Neural cell (in vitro differentiated cells): ENCODE data around the gene TMBIM4. TPM values are rescaled to one million over a fixed set of nuclear protein-coding genes. Genes with fewer than 3 reads are reported as not detected.

Source experiments
- H2AFZ ChIP-seq: fragments of 200-600, 300-800 bp; sonication (generic), shearing (Covaris generic); 2 replicates; pipeline ENCODE4 v1.6.0; 2014; ENCODE audit warnings: low read depth, mild to moderate bottlenecking, antibody characterized with exemption, low read length, moderate library complexity
- H3F3A ChIP-seq: fragments of 200-600 bp; shearing (Covaris generic); 2 replicates; pipeline ENCODE4 v1.6.1; 2016; ENCODE audit warnings: mild to moderate bottlenecking, moderate library complexity, mixed read lengths, antibody characterized with exemption, low read length; ENCODE audit not compliant: insufficient read depth, poor library complexity, severe bottlenecking
- H3K27ac ChIP-seq: fragments of 200-600, 300-800 bp; sonication (generic), shearing (Covaris generic); 2 replicates; pipeline ENCODE4 v1.5.1; 2014; ENCODE audit warnings: mild to moderate bottlenecking, low read length, moderate library complexity
- H3K27me3 ChIP-seq: fragments of 300-800, 200-600 bp; sonication (generic), shearing (Covaris generic); 2 replicates; pipeline ENCODE4 v1.6.0; 2014; ENCODE audit warnings: mild to moderate bottlenecking, low read depth, low read length, moderate library complexity; ENCODE audit not compliant: insufficient read depth
- H3K36me3 ChIP-seq: fragments of 300-800, 200-600 bp; sonication (generic), shearing (Covaris generic); 2 replicates; pipeline ENCODE4 v1.5.1; 2014; ENCODE audit warnings: mild to moderate bottlenecking, antibody characterized with exemption, low read length, moderate library complexity; ENCODE audit not compliant: insufficient read depth
- H3K4me2 ChIP-seq: fragments of 300-800, 200-600 bp; sonication (generic), shearing (Covaris generic); 2 replicates; pipeline ENCODE4 v1.6.0; 2014; ENCODE audit warnings: mild to moderate bottlenecking, low read length
- H3K4me3 ChIP-seq: fragments of 300-800, 200-600 bp; sonication (generic), shearing (Covaris generic); 2 replicates; pipeline ENCODE4 v1.5.1; 2014; ENCODE audit warnings: mild to moderate bottlenecking, low read length, moderate library complexity
- H3K79me2 ChIP-seq: fragments of 200-600 bp; shearing (Covaris generic); replicated peaks from 2 replicates; pipeline ENCODE4 v1.6.0; 2014; ENCODE audit warnings: mild to moderate bottlenecking, low read length, moderate library complexity; ENCODE audit not compliant: insufficient read depth
- H3K9ac ChIP-seq: fragments of 300-800, 200-600 bp; sonication (generic), shearing (Covaris generic); 2 replicates; pipeline ENCODE4 v1.6.1; 2016; ENCODE audit warnings: mild to moderate bottlenecking, low read length, mixed read lengths
- H3K9me2 ChIP-seq: fragments of 200-600 bp; shearing (Covaris generic); 2 replicates; pipeline ENCODE4 v1.6.1; 2016; ENCODE audit warnings: mild to moderate bottlenecking, low read length, mixed read lengths; ENCODE audit not compliant: insufficient read depth
- H3K9me3 ChIP-seq: fragments of 200-600, 300-800 bp; sonication (generic), shearing (Covaris generic); 2 replicates; pipeline ENCODE4 v1.6.1; 2016; ENCODE audit warnings: mild to moderate bottlenecking, mixed run types, low read length, moderate library complexity, mixed read lengths
- H4K20me1 ChIP-seq: fragments of 200-600 bp; shearing (Covaris generic); 2 replicates; pipeline ENCODE4 v1.6.1; 2016; ENCODE audit warnings: mild to moderate bottlenecking, mixed run types; ENCODE audit not compliant: insufficient read depth
- EP300 ChIP-seq: fragments of 450-650 bp; conservative IDR thresholded peaks from 2 replicates; pipeline ENCODE4 v1.6.1; 2014; ENCODE audit warnings: antibody characterized with exemption, mild to moderate bottlenecking, moderate library complexity; ENCODE audit not compliant: poor library complexity, severe bottlenecking
- EZH2 ChIP-seq: fragments of 200-600, 300-800 bp; shearing (Covaris generic), sonication (generic); IDR thresholded peaks from 2 replicates; pipeline ENCODE4 v1.6.1; 2014; ENCODE audit warnings: antibody characterized with exemption, low read length, borderline replicate concordance, mild to moderate bottlenecking; ENCODE audit not compliant: insufficient read depth, poor library complexity, severe bottlenecking
- MXI1 ChIP-seq: fragments of 450-650 bp; conservative IDR thresholded peaks from 2 replicates; pipeline ENCODE4 v1.6.1; 2014; ENCODE audit warnings: antibody characterized with exemption, mild to moderate bottlenecking; ENCODE audit not compliant: poor library complexity, severe bottlenecking
- POLR2AphosphoS5 ChIP-seq: IDR thresholded peaks from 2 replicates; pipeline ENCODE4 v1.6.1; 2012
- RAD21 ChIP-seq: fragments of 450-650 bp; conservative IDR thresholded peaks from 2 replicates; pipeline ENCODE4 v1.6.1; 2014; ENCODE audit warnings: antibody characterized with exemption, mild to moderate bottlenecking, moderate library complexity
- SMC3 ChIP-seq: fragments of 450-650 bp; conservative IDR thresholded peaks from 2 replicates; pipeline ENCODE4 v1.6.1; 2014; ENCODE audit warnings: antibody characterized with exemption, mild to moderate bottlenecking, moderate library complexity; ENCODE audit not compliant: poor library complexity
- TAF1 ChIP-seq: IDR thresholded peaks from 2 replicates; pipeline ENCODE4 v1.6.1; 2012; ENCODE audit warnings: low read depth
- polyA plus RNA-seq: library from polyadenylated mRNA; depleted of rRNA; stranded (reverse); fragments of >200 nt; gene quantifications from 2 replicates; pipeline ENCODE4 v1.2.3, GENCODE V29; 2014
- TF ChIP-seq, protein P1 (sequence below): IDR thresholded peaks from 2 replicates; pipeline ENCODE4 v1.6.1; 2012; ENCODE audit warnings: borderline replicate concordance
- TF ChIP-seq, protein P2 (sequence below): fragments of 450-650 bp; IDR thresholded peaks from 2 replicates; pipeline ENCODE4 v1.5.1; 2014; ENCODE audit warnings: antibody characterized with exemption, mild to moderate bottlenecking, moderate library complexity; ENCODE audit not compliant: poor library complexity, severe bottlenecking

Gene TMBIM4
- polyA plus RNA-seq, 1 donor from 2014 or later: 24.5 TPM

DNA sequence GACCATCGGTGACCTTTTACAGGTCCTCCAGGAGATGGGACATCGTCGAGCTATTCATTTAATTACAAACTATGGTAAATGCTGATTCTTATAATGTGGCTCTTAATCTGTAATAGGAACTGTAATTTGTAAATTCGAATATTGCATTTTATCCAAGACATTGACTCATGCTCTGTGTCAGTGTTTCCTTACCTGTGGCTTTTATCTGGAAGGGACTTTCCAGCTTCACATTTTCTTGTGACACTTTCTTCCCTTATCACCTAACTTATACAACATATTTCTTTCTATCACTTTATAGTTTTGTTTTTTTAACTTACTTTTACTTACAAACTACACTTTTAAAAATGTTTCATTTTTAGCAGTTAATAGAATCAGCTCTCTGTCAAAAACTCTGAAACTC is 34.0 kb upstream of the TMBIM4 start:
- Histone ChIP-seq H3K9me3 (no peaks in the 10 kb centered on the region), H2AFZ (no peak overlapping the region), H3K27me3 (no peaks in the 10 kb centered on the region), H3K9ac (no peak overlapping the region), H3K9me2 (no peaks in the 10 kb centered on the region), H3K27ac (no peak overlapping the region), H4K20me1 (no peaks in the 10 kb centered on the region), H3K79me2 (no peaks in the 10 kb centered on the region), H3F3A (no peaks in the 10 kb centered on the region), H3K4me2 (no peak overlapping the region), H3K4me3 (no peak overlapping the region), H3K36me3 (no peaks in the 10 kb centered on the region)
- TF ChIP-seq POLR2AphosphoS5 (no peak), RAD21 (no peak), SMC3 (no peak), EP300 (no peak), EZH2 (no peak), MXI1 (no peak), TAF1 (no peak)
- TF ChIP-seq, protein P1, sequence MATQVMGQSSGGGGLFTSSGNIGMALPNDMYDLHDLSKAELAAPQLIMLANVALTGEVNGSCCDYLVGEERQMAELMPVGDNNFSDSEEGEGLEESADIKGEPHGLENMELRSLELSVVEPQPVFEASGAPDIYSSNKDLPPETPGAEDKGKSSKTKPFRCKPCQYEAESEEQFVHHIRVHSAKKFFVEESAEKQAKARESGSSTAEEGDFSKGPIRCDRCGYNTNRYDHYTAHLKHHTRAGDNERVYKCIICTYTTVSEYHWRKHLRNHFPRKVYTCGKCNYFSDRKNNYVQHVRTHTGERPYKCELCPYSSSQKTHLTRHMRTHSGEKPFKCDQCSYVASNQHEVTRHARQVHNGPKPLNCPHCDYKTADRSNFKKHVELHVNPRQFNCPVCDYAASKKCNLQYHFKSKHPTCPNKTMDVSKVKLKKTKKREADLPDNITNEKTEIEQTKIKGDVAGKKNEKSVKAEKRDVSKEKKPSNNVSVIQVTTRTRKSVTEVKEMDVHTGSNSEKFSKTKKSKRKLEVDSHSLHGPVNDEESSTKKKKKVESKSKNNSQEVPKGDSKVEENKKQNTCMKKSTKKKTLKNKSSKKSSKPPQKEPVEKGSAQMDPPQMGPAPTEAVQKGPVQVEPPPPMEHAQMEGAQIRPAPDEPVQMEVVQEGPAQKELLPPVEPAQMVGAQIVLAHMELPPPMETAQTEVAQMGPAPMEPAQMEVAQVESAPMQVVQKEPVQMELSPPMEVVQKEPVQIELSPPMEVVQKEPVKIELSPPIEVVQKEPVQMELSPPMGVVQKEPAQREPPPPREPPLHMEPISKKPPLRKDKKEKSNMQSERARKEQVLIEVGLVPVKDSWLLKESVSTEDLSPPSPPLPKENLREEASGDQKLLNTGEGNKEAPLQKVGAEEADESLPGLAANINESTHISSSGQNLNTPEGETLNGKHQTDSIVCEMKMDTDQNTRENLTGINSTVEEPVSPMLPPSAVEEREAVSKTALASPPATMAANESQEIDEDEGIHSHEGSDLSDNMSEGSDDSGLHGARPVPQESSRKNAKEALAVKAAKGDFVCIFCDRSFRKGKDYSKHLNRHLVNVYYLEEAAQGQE: no peak
- TF ChIP-seq, protein P2, sequence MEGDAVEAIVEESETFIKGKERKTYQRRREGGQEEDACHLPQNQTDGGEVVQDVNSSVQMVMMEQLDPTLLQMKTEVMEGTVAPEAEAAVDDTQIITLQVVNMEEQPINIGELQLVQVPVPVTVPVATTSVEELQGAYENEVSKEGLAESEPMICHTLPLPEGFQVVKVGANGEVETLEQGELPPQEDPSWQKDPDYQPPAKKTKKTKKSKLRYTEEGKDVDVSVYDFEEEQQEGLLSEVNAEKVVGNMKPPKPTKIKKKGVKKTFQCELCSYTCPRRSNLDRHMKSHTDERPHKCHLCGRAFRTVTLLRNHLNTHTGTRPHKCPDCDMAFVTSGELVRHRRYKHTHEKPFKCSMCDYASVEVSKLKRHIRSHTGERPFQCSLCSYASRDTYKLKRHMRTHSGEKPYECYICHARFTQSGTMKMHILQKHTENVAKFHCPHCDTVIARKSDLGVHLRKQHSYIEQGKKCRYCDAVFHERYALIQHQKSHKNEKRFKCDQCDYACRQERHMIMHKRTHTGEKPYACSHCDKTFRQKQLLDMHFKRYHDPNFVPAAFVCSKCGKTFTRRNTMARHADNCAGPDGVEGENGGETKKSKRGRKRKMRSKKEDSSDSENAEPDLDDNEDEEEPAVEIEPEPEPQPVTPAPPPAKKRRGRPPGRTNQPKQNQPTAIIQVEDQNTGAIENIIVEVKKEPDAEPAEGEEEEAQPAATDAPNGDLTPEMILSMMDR: no peak

DNA sequence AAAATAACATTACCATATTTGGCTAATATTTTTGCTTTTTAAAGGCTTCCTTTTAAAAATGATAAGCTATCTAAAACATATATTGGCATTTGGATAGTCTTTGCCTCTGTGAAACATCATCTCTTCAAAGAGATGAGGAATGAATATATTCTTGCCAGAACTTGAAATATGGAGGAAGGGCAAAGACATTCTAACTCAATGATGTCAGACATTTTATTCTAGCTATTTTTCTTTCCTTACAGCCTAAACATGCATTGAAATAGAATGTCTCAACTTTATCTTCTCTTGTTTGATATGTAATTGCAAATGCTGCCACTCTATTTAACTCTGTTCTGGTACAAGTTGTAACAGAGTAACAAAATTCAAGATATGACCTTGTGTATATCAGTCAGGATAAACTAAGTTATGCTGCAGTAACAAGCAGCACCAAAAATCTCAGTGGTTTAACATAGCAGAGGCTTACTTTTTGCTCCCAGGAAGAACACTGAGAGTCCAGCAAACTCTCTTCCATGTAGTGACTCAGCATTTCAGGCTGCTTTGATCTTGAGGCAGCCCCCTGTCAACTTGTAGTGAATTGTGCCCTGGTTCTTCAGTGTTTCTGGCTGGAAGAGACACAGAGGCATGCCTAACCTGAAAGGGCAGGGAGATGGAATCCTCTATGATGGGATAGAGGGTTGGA is 30.2 kb upstream of the TMBIM4 start:
- Histone ChIP-seq H2AFZ (no peak overlapping the region), H3K27me3 (no peaks in the 10 kb centered on the region), H3F3A (no peaks in the 10 kb centered on the region), H3K9me3 (no peaks in the 10 kb centered on the region), H3K79me2 (no peaks in the 10 kb centered on the region), H3K27ac (no peak overlapping the region), H3K9ac (no peak overlapping the region), H3K4me3 (no peak overlapping the region), H3K9me2 (no peaks in the 10 kb centered on the region), H4K20me1 (no peaks in the 10 kb centered on the region), H3K4me2 (no peak overlapping the region), H3K36me3 (no peaks in the 10 kb centered on the region)
- TF ChIP-seq TAF1: no peak
- TF ChIP-seq, protein P1: no peak
- TF ChIP-seq EZH2: no peak
- TF ChIP-seq RAD21: no peak
- no peak for TF ChIP-seq POLR2AphosphoS5
- TF ChIP-seq, protein P2: no peak
- TF ChIP-seq MXI1: no peak
- no peak for TF ChIP-seq SMC3
- TF ChIP-seq EP300: no peak
